PFSK-1 (cell line): ENCODE measurements around the gene VAV3.

Experiments used
- FOXP2 ChIP-seq: optimal IDR thresholded peaks from 2 replicates; pipeline ENCODE3; 2011; ENCODE audit warnings: borderline replicate concordance, control low read depth, inconsistent platforms; ENCODE audit not compliant: insufficient read depth; ENCODE audit errors: extremely low read length, extremely low read depth
- POLR2AphosphoS5 ChIP-seq: IDR thresholded peaks from 2 replicates; pipeline ENCODE4 v1.6.1; 2012; ENCODE audit warnings: low read depth, mild to moderate bottlenecking, control low read depth, low read length, moderate library complexity
- REST ChIP-seq, 2 experiments: IDR thresholded peaks; 2 replicates each; pipeline versions ENCODE4 v1.6.1 to v1.8.0; 2011 to 2012; ENCODE audit warnings: low read depth in 2 of 2, low read length in 2 of 2, control low read depth in 1 of 2, inconsistent platforms in 1 of 2, mild to moderate bottlenecking in 1 of 2, moderate library complexity in 1 of 2; ENCODE audit not compliant: insufficient read depth in 1 of 2
- SIN3A ChIP-seq: IDR thresholded peaks from 2 replicates; pipeline ENCODE4 v1.6.1; 2012; ENCODE audit warnings: mild to moderate bottlenecking, low read length, moderate library complexity, borderline replicate concordance; ENCODE audit not compliant: insufficient read depth
- TAF1 ChIP-seq: IDR thresholded peaks from 2 replicates; pipeline ENCODE4 v1.6.1; 2012; ENCODE audit warnings: low read length, control low read depth, borderline replicate concordance; ENCODE audit not compliant: insufficient read depth

Gene VAV3

DNA sequence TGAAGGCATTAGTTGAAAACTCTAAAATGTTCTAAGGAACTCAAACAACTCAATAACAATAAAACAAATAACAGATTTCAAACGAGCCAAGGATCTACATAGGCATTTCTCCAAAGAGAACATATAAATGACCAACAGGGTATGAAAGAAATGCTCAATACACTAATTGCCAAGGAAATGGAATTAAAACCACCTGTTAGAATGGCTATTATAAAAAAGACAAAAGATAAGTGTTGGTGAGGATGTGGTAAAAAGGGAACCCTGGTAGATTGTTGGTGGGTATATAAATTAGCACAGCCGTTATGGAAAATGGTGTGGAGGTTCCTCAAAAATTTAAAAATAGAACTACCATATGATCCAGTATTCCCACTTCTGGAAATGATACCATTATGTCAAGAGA lies 9.1 kb upstream of the VAV3 start:
- TF ChIP-seq TAF1 = no peak

GRCh38 chr1:107972391-107973180 lies 7.6 kb upstream of the VAV3 start:
- TF ChIP-seq SIN3A (no peak), FOXP2 (no peak), TAF1 (no peak), POLR2AphosphoS5 (no peak), REST (IDR thresholded peaks at IDR 0.05; ENCODE audit: insufficient read depth in 1 of 2, low read depth in 2 of 2, low read length in 2 of 2) (no peak)

DNA sequence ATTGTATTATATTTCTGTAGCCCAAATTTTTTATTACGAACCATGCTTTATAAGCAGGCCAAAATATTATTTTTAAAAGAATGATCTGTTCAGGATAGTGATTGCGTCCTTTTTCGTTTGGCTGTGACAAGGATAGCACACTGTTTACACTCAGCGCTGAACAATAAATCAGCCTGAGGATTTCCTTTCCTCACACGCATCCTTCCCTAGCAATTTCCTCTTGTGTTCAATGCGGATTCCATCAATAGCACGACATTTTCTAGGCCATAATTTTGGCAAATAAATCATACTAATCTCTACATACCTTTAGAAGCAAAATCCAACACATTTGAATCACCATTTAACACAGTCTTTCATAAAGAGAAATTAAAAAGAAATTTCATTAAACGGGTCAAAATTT lies 1.6 kb upstream of the VAV3 start:
- TF ChIP-seq SIN3A (no peak), REST (IDR thresholded peaks at IDR 0.05; ENCODE audit: insufficient read depth in 1 of 2, low read depth in 2 of 2, low read length in 2 of 2) (no peak), TAF1 (no peak), POLR2AphosphoS5 (no peak), FOXP2 (no peak)

DNA sequence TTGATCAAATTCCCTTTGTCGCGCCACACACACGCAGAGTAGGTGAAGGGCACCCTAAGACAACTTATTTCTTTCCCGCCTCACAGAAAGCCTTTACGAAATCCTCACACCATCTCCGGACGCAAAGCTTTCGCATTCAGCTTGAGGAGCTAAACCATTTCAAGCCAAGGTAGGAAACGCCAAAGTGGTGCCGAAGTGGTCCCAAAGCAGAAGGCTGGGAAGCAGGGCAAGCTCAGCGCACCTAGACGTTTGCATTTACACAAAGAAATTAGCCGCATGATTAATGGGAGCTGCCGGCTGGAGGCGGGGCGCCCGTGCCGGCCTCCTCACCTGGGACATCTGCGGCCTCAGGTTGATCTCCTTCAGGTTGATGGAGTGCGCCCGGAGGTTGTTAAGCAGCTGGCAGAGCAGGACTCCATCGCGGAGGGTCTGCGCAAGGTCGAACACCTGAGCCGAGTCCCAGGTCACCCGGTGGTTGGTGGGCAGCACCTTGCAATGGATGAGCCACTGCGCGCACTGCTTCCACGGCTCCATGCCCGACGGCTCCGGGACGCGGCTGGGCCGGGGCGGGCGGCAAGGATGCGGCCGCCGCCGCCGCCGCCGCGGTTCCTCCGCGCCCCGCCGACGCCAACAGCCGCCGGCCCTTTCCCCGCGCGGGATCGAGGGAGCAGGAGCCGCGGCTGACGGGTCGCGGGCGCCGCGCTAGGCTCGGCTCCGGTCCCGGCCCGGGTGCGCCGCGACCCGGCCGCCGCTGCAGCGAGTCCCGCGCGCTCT lies 457 bp downstream of the VAV3 start:
- no peak for TF ChIP-seq POLR2AphosphoS5
- TF ChIP-seq FOXP2 = no peak
- no peak for TF ChIP-seq REST (IDR thresholded peaks at IDR 0.05; ENCODE audit: insufficient read depth in 1 of 2, low read depth in 2 of 2, low read length in 2 of 2)
- TF ChIP-seq TAF1 = no peak
- TF ChIP-seq SIN3A = no peak

- TF ChIP-seq POLR2AphosphoS5 (no peak), FOXP2 (no peak), REST (IDR thresholded peaks at IDR 0.05; ENCODE audit: insufficient read depth in 1 of 2, low read depth in 2 of 2, low read length in 2 of 2) (no peak), SIN3A (no peak), TAF1 (no peak; the same call in 1 of the 2 replicates)
Measured at GRCh38 chr1:107963601-107964335, 1.2 kb downstream of the VAV3 start.
